GM12892 (cell line): ENCODE measurements around the gene LENG1.
"Not testable (repeated sequence)": the region's sequence is repeated elsewhere in the genome, so short reads cannot be mapped to it uniquely, and the experiment has no call there.

Experiments used
- DNase-seq: peaks from one replicate; pipeline ENCODE4 v3.0.0; 2011; ENCODE audit not compliant: insufficient read length
- FAIRE-seq: peaks from 2 replicates; lab custom pipeline; 2011; peaks lifted over from hg19 to GRCh38; lab: Jason Lieb, UNC
- POLR2A ChIP-seq: IDR thresholded peaks from 2 replicates; pipeline ENCODE4 v1.6.1; 2011; ENCODE audit warnings: low read depth, low read length, control low read depth
- POLR2AphosphoS5 ChIP-seq: IDR thresholded peaks from 2 replicates; pipeline ENCODE4 v1.6.1; 2011; ENCODE audit warnings: low read depth, low read length, control low read depth
- TAF1 ChIP-seq: IDR thresholded peaks from 2 replicates; pipeline ENCODE4 v1.6.1; 2011; ENCODE audit warnings: low read depth, mild to moderate bottlenecking, control low read depth, low read length, borderline replicate concordance

The LENG1 gene

GRCh38 chr19:54172471-54173358, 13.2 kb upstream of the LENG1 start, which contains the start of gene TMC4:
TMC4 (minus strand) TSS chr19:54173160; CDS start chr19:54173117, 43 bp downstream.
- no peak for FAIRE-seq

GRCh38 chr19:54171736-54172431, 12.4 kb upstream of the LENG1 start:
- FAIRE-seq, DNase-seq: not testable (repeated sequence)

More at GRCh38 chr19:54172471-54173358, 13.2 kb upstream of the LENG1 start, which contains the start of gene TMC4:
- no peak for TF ChIP-seq POLR2A
- TF ChIP-seq TAF1: no peak
- no peak for TF ChIP-seq POLR2AphosphoS5
- DNase-seq: no peak

- FAIRE-seq: no peak
Observed at GRCh38 chr19:54169149-54169740, 9.7 kb upstream of the LENG1 start.

GRCh38 chr19:54168174-54168917, 8.8 kb upstream of the LENG1 start:
- peak; percentile 92 for FAIRE-seq
- TF ChIP-seq TAF1 (no peak), POLR2AphosphoS5 (no peak), POLR2A (no peak)
- peak; percentile 92 for DNase-seq

More at GRCh38 chr19:54169149-54169740, 9.7 kb upstream of the LENG1 start:
- TF ChIP-seq POLR2AphosphoS5: no peak
- no peak for DNase-seq

- TF ChIP-seq TAF1: no peak
- no peak for TF ChIP-seq POLR2AphosphoS5
- TF ChIP-seq POLR2A: no peak
- no peak for FAIRE-seq
Observed at GRCh38 chr19:54165222-54165621, 5.7 kb upstream of the LENG1 start.

GRCh38 chr19:54164369-54165068, 5.0 kb upstream of the LENG1 start:
- no peak for TF ChIP-seq POLR2AphosphoS5
- no peak for TF ChIP-seq TAF1
- no peak for TF ChIP-seq POLR2A
- FAIRE-seq: no peak
- no peak for DNase-seq

More at GRCh38 chr19:54165222-54165621, 5.7 kb upstream of the LENG1 start:
- DNase-seq: no peak

GRCh38 chr19:54162884-54163283, 3.4 kb upstream of the LENG1 start:
- TF ChIP-seq TAF1: no peak
- no peak for TF ChIP-seq POLR2AphosphoS5
- TF ChIP-seq POLR2A: no peak
- FAIRE-seq: no peak
- DNase-seq: no peak

- FAIRE-seq (no peak), DNase-seq (peak; percentile 59)
- TF ChIP-seq POLR2A (no peak), TAF1 (no peak), POLR2AphosphoS5 (no peak)
Observed at GRCh38 chr19:54162241-54162805, 2.8 kb upstream of the LENG1 start.

- TF ChIP-seq POLR2AphosphoS5 (no peak), POLR2A (no peak), TAF1 (no peak)
- DNase-seq (no peak), FAIRE-seq (no peak)
Observed at GRCh38 chr19:54160854-54161253, 1.3 kb upstream of the LENG1 start.

GRCh38 chr19:54160182-54160811, 776 bp upstream of the LENG1 start:
- no peak for DNase-seq
- no peak for FAIRE-seq
- no peak for TF ChIP-seq POLR2AphosphoS5
- no peak for TF ChIP-seq TAF1
- TF ChIP-seq POLR2A: no peak
